ENCODE measurements around the gene SETD7. TPM values are rescaled to one million over a fixed set of nuclear protein-coding genes. Genes with fewer than 3 reads are reported as not detected.

Gene SETD7
- polyA plus RNA-seq, 3 donors: 14.1 to 16.8 (median 15.4) TPM

- 100% methylated on average over 1 of the region's 3 CpGs for WGBS (ENCODE audit: insufficient coverage)
- Histone ChIP-seq H3K79me2 (ENCODE audit: insufficient read depth, low read length) (peaks cover 35% of the 10 kb centered on the region), H3K9ac (ENCODE audit: insufficient read depth, low read length, poor library complexity, severe bottlenecking) (no peak overlapping the region), H3K9me3 (replicated peaks in 1 of 2; ENCODE audit: control insufficient read depth in 1 of 2, insufficient read depth in 1 of 2, low read length in 2 of 2) (no peaks in the 10 kb centered on the region), H3K36me3 (replicated peaks in 1 of 2; ENCODE audit: control insufficient read depth in 1 of 2, insufficient read depth in 2 of 2, low read length in 2 of 2) (peaks cover 22 to 68% of the 10 kb centered on the region in 2 donors), H2AFZ (ENCODE audit: insufficient read depth, low read depth, low read length, poor library complexity, severe bottlenecking) (no peak overlapping the region), H3K4me2 (replicated peaks; ENCODE audit: extremely low read depth, low read length, poor library complexity, severe bottlenecking) (no peak overlapping the region), H3K4me1 (ENCODE audit: control insufficient read depth in 1 of 2, insufficient read depth in 2 of 2, low read length in 2 of 2) (peaks cover 6 to 9% of the 10 kb centered on the region in 2 donors), H3K27me3 (ENCODE audit: control insufficient read depth in 2 of 2, insufficient read depth in 2 of 2, low read length in 2 of 2) (no peaks in the 10 kb centered on the region), H3K4me3 (replicated peaks in 1 of 3; ENCODE audit: low read depth in 2 of 3, low read length in 3 of 3) (no peak overlapping the region), H4K20me1 (ENCODE audit: insufficient read depth, low read length) (peaks cover 73% of the 10 kb centered on the region), H3K27ac (ENCODE audit: low read depth in 1 of 2, low read length in 2 of 2) (no peak overlapping the region)
- Mint-ChIP-seq H3K27me3 (ENCODE audit: low read depth in 3 of 3) (peaks cover 0 to 2% (median 0%) of the 10 kb centered on the region in 3 donors), H3K27ac (peak overlapping the region in 1 of 7 donors; percentile 23), H3K4me1 (peaks cover 17% of the 10 kb centered on the region), H3K36me3 (peaks cover 49 to 54% of the 10 kb centered on the region in 2 donors), H3K9me3 (no peaks in the 10 kb centered on the region), H3K4me3 (no peak overlapping the region)
- intact Hi-C loops (cut with micrococcal nuclease): no loop called here
- no peak for TF ChIP-seq CTCF (IDR thresholded peaks at IDR 0.05)
- DNase-seq: no peak
Measured at GRCh38 chr4:139533511-139533910, 22.5 kb downstream of the SETD7 start.

GRCh38 chr4:139532947-139533346, 23.1 kb downstream of the SETD7 start:
- peaks cover 21% of the 10 kb centered on the region for H3K4me1 Mint-ChIP-seq
- 90% methylated on average over 3 of the region's 8 CpGs for WGBS (ENCODE audit: insufficient coverage)
- H3K27me3 ChIP-seq (ENCODE audit: control insufficient read depth in 2 of 2, insufficient read depth in 2 of 2, low read length in 2 of 2): no peaks in the 10 kb centered on the region
- H3K9me3 ChIP-seq (replicated peaks in 1 of 2; ENCODE audit: control insufficient read depth in 1 of 2, insufficient read depth in 1 of 2, low read length in 2 of 2): no peaks in the 10 kb centered on the region
- H3K4me3 ChIP-seq (replicated peaks in 1 of 3; ENCODE audit: low read depth in 2 of 3, low read length in 3 of 3): no peak overlapping the region
- H3K9ac ChIP-seq (ENCODE audit: insufficient read depth, low read length, poor library complexity, severe bottlenecking): no peak overlapping the region
- no peak for TF ChIP-seq CTCF (IDR thresholded peaks at IDR 0.05)
- H2AFZ ChIP-seq (ENCODE audit: insufficient read depth, low read depth, low read length, poor library complexity, severe bottlenecking): no peak overlapping the region
- peaks cover 9 to 12% of the 10 kb centered on the region in 2 donors for H3K4me1 ChIP-seq (ENCODE audit: control insufficient read depth in 1 of 2, insufficient read depth in 2 of 2, low read length in 2 of 2)
- H3K4me2 ChIP-seq (replicated peaks; ENCODE audit: extremely low read depth, low read length, poor library complexity, severe bottlenecking): no peak overlapping the region
- peaks cover 29% of the 10 kb centered on the region for H3K79me2 ChIP-seq (ENCODE audit: insufficient read depth, low read length)
- DNase-seq: no peak
- H3K4me3 Mint-ChIP-seq: no peak overlapping the region
- H3K9me3 Mint-ChIP-seq: no peaks in the 10 kb centered on the region
- peaks cover 51 to 57% of the 10 kb centered on the region in 2 donors for H3K36me3 Mint-ChIP-seq
- intact Hi-C loops (cut with micrococcal nuclease): no loop called here
- H3K27me3 Mint-ChIP-seq (ENCODE audit: low read depth in 3 of 3): peaks cover 0 to 2% (median 0%) of the 10 kb centered on the region in 3 donors
- H3K36me3 ChIP-seq (replicated peaks in 1 of 2; ENCODE audit: control insufficient read depth in 1 of 2, insufficient read depth in 2 of 2, low read length in 2 of 2): peaks cover 27 to 68% of the 10 kb centered on the region in 2 donors
- peaks cover 68% of the 10 kb centered on the region for H4K20me1 ChIP-seq (ENCODE audit: insufficient read depth, low read length)
- H3K27ac ChIP-seq (ENCODE audit: low read depth in 1 of 2, low read length in 2 of 2): no peak overlapping the region
- H3K27ac Mint-ChIP-seq: peak overlapping the region in 2 of 7 donors; percentile 23 to 38

Measured in CD14-positive monocyte (primary cell).